GM12878 (cell line): ENCODE results near the gene ANGPTL2. TPM values are rescaled to one million over a fixed set of nuclear protein-coding genes. Genes with fewer than 3 reads are reported as not detected.

Experiments
- ATAC-seq: fragments of 200-7000 bp; cut with Tn5 transposase; 3 replicates; pipeline ENCODE4 v1.9.1; 2020; ENCODE audit warnings: mild to moderate bottlenecking, moderate library complexity
- BruUV-seq: library from RNA; stranded (reverse); fragments of 400-500 nt; replicated peaks from 2 replicates; lab custom pipeline; 2021; lab: Mats Ljungman, UMichigan
- CTCF ChIA-PET: fragments of 300-600 bp; sonication (Branson Sonifier 250); formaldehyde crosslinking; extraction: SDS; loops from one replicate; lab custom pipeline; 2021; ENCODE audit warnings: inconsistent platforms; lab: Yijun Ruan, JAX
- POLR2A ChIA-PET: fragments of 350-600 bp; formaldehyde crosslinking; extraction: SDS; loops from one replicate; lab custom pipeline; 2021; ENCODE audit warnings: inconsistent platforms; lab: Charles Lee
- RAD21 ChIA-PET: fragments of 300-600 bp; sonication (Branson Sonifier 250); formaldehyde crosslinking; loops from one replicate; lab custom pipeline; 2023; ENCODE audit warnings: antibody characterized with exemption; ENCODE audit not compliant: unreplicated experiment; lab: Charles Lee
- SMC1A ChIA-PET: fragments of 300-600 bp; sonication (Branson Sonifier 250); formaldehyde crosslinking; loops from one replicate; lab custom pipeline; 2023; ENCODE audit not compliant: unreplicated experiment, uncharacterized antibody; lab: Charles Lee
- DNase-seq: peaks from one replicate; pipeline ENCODE4 v3.0.0-alpha.2; 2011; ENCODE audit warnings: low read depth, low spot score
- FAIRE-seq: peaks from 3 replicates; lab custom pipeline; 2011; peaks lifted over from hg19 to GRCh38; lab: Jason Lieb, UNC
- H2AFZ ChIP-seq: 2 replicates; pipeline ENCODE4 v1.6.0; 2011; ENCODE audit warnings: low read depth, low read length, control low read depth; ENCODE audit not compliant: control insufficient read depth
- H3K27ac ChIP-seq: 2 replicates; pipeline ENCODE4 v1.5.1; 2011; ENCODE audit warnings: control low read depth; ENCODE audit not compliant: control insufficient read depth, insufficient read depth
- H3K27me3 ChIP-seq, 2 experiments: replicated peaks in 1 of 2; 2 replicates each; pipeline versions ENCODE4 v1.6.0 to v1.6.1; 2011; ENCODE audit warnings: low read length in 1 of 2; ENCODE audit not compliant: control insufficient read depth in 2 of 2, insufficient read depth in 2 of 2
- H3K36me3 ChIP-seq, 2 experiments: 2 replicates each; pipeline ENCODE4 v1.5.1; 2011; ENCODE audit warnings: low read length in 1 of 2; ENCODE audit not compliant: control insufficient read depth in 2 of 2, insufficient read depth in 2 of 2
- H3K4me1 ChIP-seq: 2 replicates; pipeline ENCODE4 v1.6.1; 2011; ENCODE audit warnings: mild to moderate bottlenecking, low read length, moderate library complexity, mixed read lengths; ENCODE audit not compliant: control insufficient read depth, insufficient read depth
- H3K4me2 ChIP-seq: 2 replicates; pipeline ENCODE4 v1.6.0; 2011; ENCODE audit warnings: control low read depth; ENCODE audit not compliant: control insufficient read depth, insufficient read depth
- H3K4me3 ChIP-seq: fragments of 200-600 bp; sonication (generic); 2 replicates; pipeline ENCODE4 v1.5.1; 2016
- H3K79me2 ChIP-seq: 2 replicates; pipeline ENCODE4 v1.6.0; 2011; ENCODE audit warnings: low read length; ENCODE audit not compliant: control insufficient read depth, insufficient read depth
- H3K9ac ChIP-seq: 2 replicates; pipeline ENCODE4 v1.8.0; 2011; ENCODE audit warnings: low read length, control low read depth, mixed read lengths; ENCODE audit not compliant: control insufficient read depth, insufficient read depth
- H3K9me3 ChIP-seq: replicated peaks from 3 replicates; pipeline ENCODE4 v1.5.1; 2011; ENCODE audit warnings: mild to moderate bottlenecking, low read length; ENCODE audit not compliant: control insufficient read depth, insufficient read depth
- H4K20me1 ChIP-seq: 2 replicates; pipeline ENCODE4 v1.6.0; 2011; ENCODE audit not compliant: control insufficient read depth, insufficient read depth
- BRCA1 ChIP-seq: IDR thresholded peaks from 2 replicates; pipeline ENCODE4 v1.6.1; 2011; ENCODE audit warnings: low read depth, low read length, improper control_type of control experiment
- CBX3 ChIP-seq: fragments of 200-600 bp; sonication (generic); IDR thresholded peaks from 2 replicates; pipeline ENCODE4 v1.6.1; 2016; ENCODE audit warnings: low read depth, borderline replicate concordance
- CUX1 ChIP-seq: IDR thresholded peaks from 2 replicates; pipeline ENCODE4 v1.6.1; 2012; ENCODE audit warnings: improper control_type of control experiment, low read depth, low read length; ENCODE audit not compliant: insufficient replicate concordance
- DPF2 ChIP-seq: fragments of 450-650 bp; IDR thresholded peaks from 2 replicates; pipeline ENCODE4 v1.6.1; 2017; ENCODE audit warnings: mild to moderate bottlenecking
- EP300 ChIP-seq, 2 experiments: fragments of 150-350 bp in 1 of 2; IDR thresholded peaks; 2 replicates each; pipeline ENCODE4 v1.6.1; 2011 to 2012; ENCODE audit warnings: low read depth in 2 of 2, low read length in 2 of 2, borderline replicate concordance in 1 of 2, improper control_type of control experiment in 1 of 2, inconsistent platforms in 1 of 2; ENCODE audit not compliant: control insufficient read depth in 1 of 2
- FOXK2 ChIP-seq: fragments of 450-650 bp; IDR thresholded peaks from 2 replicates; pipeline ENCODE4 v1.6.1; 2017; ENCODE audit warnings: mild to moderate bottlenecking, moderate library complexity
- GABPA ChIP-seq: IDR thresholded peaks from 2 replicates; pipeline ENCODE4 v1.6.1; 2014; ENCODE audit warnings: antibody characterized with exemption, low read depth, mild to moderate bottlenecking, inconsistent platforms
- HDAC2 ChIP-seq: fragments of 200-600 bp; sonication (generic); IDR thresholded peaks from 2 replicates; pipeline ENCODE4 v1.6.1; 2017
- IRF4 ChIP-seq: IDR thresholded peaks from 2 replicates; pipeline ENCODE4 v1.6.1; 2011; ENCODE audit warnings: low read depth, low read length
- KLF5 ChIP-seq: fragments of 450-650 bp; IDR thresholded peaks from 2 replicates; pipeline ENCODE4 v1.6.1; 2014; ENCODE audit warnings: mild to moderate bottlenecking; ENCODE audit not compliant: partially characterized antibody
- NR2C1 ChIP-seq: fragments of 450-650 bp; IDR thresholded peaks from 2 replicates; pipeline ENCODE4 v1.6.1; 2017; ENCODE audit warnings: antibody characterized with exemption, mild to moderate bottlenecking, moderate library complexity
- RAD51 ChIP-seq: fragments of 450-650 bp; IDR thresholded peaks from 2 replicates; pipeline ENCODE4 v1.6.1; 2016; ENCODE audit warnings: moderate library complexity, mild to moderate bottlenecking, inconsistent platforms
- SREBF2 ChIP-seq: IDR thresholded peaks from 2 replicates; pipeline ENCODE4 v1.6.1; 2012; ENCODE audit warnings: mild to moderate bottlenecking, low read length
- TCF3 ChIP-seq: IDR thresholded peaks from 2 replicates; pipeline ENCODE4 v1.6.1; 2012; ENCODE audit warnings: low read depth, mild to moderate bottlenecking, low read length, borderline replicate concordance; ENCODE audit not compliant: insufficient read depth
- ZNF592 ChIP-seq: fragments of 450-650 bp; IDR thresholded peaks from 2 replicates; pipeline ENCODE4 v1.6.1; 2017; ENCODE audit warnings: mild to moderate bottlenecking, moderate library complexity
- WGBS: methylation state at CpG from one replicate; pipeline ENCODE4 v1.1.6; 2016; ENCODE audit warnings: low lambda C conversion rate; ENCODE audit not compliant: insufficient replicate concordance, insufficient coverage; ENCODE audit errors: missing lambda C conversion rate; 5-methylcytosine and 5-hydroxymethylcytosine counted together
- in situ Hi-C: fragments of 300-500 bp; cut with MboI; formaldehyde crosslinking; loops from 9 replicates; pipeline ENCODE4 v1.14.3; 2018; ENCODE audit warnings: mixed read lengths
- intact Hi-C: fragments of 100-400 bp; cut with micrococcal nuclease; formaldehyde crosslinking; loops from one replicate; pipeline ENCODE4 v1.14.2; 2022; ENCODE audit not compliant: unreplicated experiment
- polyA plus RNA-seq, 11 experiments: library from polyadenylated mRNA; depleted of rRNA in 4 of 11; unstranded in 6 of 11; stranded (reverse) in 5 of 11; fragments of >200 nt; fragmentation: Nextera tagmentation in 4 of 11; fragmentation: Illumina TruSeq in 1 of 11; extraction: Ambion mirVana in 4 of 11; extraction: Trizol in 1 of 11; gene quantifications; 1 replicate in 1 of 11; 2 replicates in 10 of 11; pipeline versions ENCODE4 v1.2.1 to v1.2.3, GENCODE V29; 2011 to 2016; ENCODE audit warnings: inconsistent platforms in 2 of 11, missing spikeins in 2 of 11, low read depth in 1 of 11
- total RNA-seq, 4 experiments: library from RNA; depleted of rRNA in 3 of 4; stranded (reverse); fragments of >200 nt in 3 of 4; fragmentation: Illumina TruSeq in 1 of 4; extraction: Trizol in 1 of 4; gene quantifications; 2 replicates each; pipeline versions ENCODE4 v1.2.1 to v1.2.3, GENCODE V29; 2013 to 2021

The ANGPTL2 gene
- total and polyA plus RNA-seq, 10 of the 15 experiments (the other 5 are each of a cell fraction or from before 2014, with no cell fraction given) = 0.13 to 2.6 (median 0.82) TPM; not detected in 1

GRCh38 chr9:127129073-127129717, 6.8 kb upstream of the ANGPTL2 start:
- Histone ChIP-seq H4K20me1 (no peaks in the 10 kb centered on the region), H3K9ac (no peak overlapping the region)
- POLR2A ChIA-PET = interaction anchor here (1.0 to 1.3 kb wide), 2 partner anchors 9 to 12 kb away, joined by 5 to 6 read pairs; no protein-coding TSS in a partner anchor

More at GRCh38 chr9:127129073-127129717, 6.8 kb upstream of the ANGPTL2 start:
- ChIA-PET CTCF (interaction anchor here (0.9 to 1.5 kb wide), 2 partner anchors 9 to 11 kb away, joined by 3 to 5 read pairs; no protein-coding TSS in a partner anchor), SMC1A (interaction anchor here (0.8 to 3.3 kb wide), 8 partner anchors 8 to 106 kb away, joined by 3 to 9 read pairs (median 3); no protein-coding TSS in a partner anchor), RAD21 (interaction anchor here (0.8 kb wide), 1 partner anchor 124 kb away, joined by 3 read pairs; no protein-coding TSS in a partner anchor)
- 69% methylated on average over 5 of the region's 5 CpGs for WGBS
- peak; percentile 23 for FAIRE-seq
- no peaks in the 10 kb centered on the region for H3K27me3 ChIP-seq
- TF ChIP-seq NR2C1 (no peak), TCF3 (no peak), RAD51 (no peak), CUX1 (no peak), BRCA1 (no peak), HDAC2 (no peak), SREBF2 (no peak), FOXK2 (no peak), GABPA (no peak), DPF2 (no peak), CBX3 (no peak), KLF5 (no peak), ZNF592 (no peak), EP300 (IDR thresholded peaks at IDR 0.05; ENCODE audit: borderline replicate concordance in 1 of 2, control insufficient read depth in 1 of 2, low read depth in 2 of 2, low read length in 2 of 2) (no peak), IRF4 (no peak)
- no peaks in the 10 kb centered on the region for H3K36me3 ChIP-seq
- H3K4me1 ChIP-seq = no peaks in the 10 kb centered on the region
- no peaks in the 10 kb centered on the region for H3K9me3 ChIP-seq
- no peak overlapping the region for H3K4me3 ChIP-seq
- no TSS peak for BruUV-seq
- intact Hi-C loops (no loop called here), in situ Hi-C loops (no loop called here)
- H3K4me2 ChIP-seq = no peak overlapping the region
- no peak for ATAC-seq
- no peak overlapping the region for H2AFZ ChIP-seq
- H3K79me2 ChIP-seq = no peaks in the 10 kb centered on the region
- DNase-seq = no peak
- H3K27ac ChIP-seq = no peak overlapping the region
